HEK293 (cell line): ENCODE data around the gene CYP39A1.
A peak's percentile ranks its signal among the peaks of the same experiment; 100 is the strongest.

Experiments
- CTCF ChIA-PET: fragments of 350-600 bp; formaldehyde crosslinking; extraction: SDS; loops from one replicate; lab custom pipeline; 2021; ENCODE audit warnings: antibody characterized with exemption; lab: Yijun Ruan, JAX
- POLR2A ChIA-PET: fragments of 300-600 bp; formaldehyde crosslinking; extraction: SDS; loops from one replicate; lab custom pipeline; 2020; ENCODE audit warnings: antibody characterized with exemption, inconsistent platforms; lab: Yijun Ruan, JAX
- H3K27ac ChIP-seq: fragments of 200-500 bp; sonication (Bioruptor generic); 2 replicates; pipeline ENCODE4 v1.5.1; 2014; ENCODE audit warnings: low read depth, low read length, control low read depth, inconsistent platforms; ENCODE audit errors: extremely low read depth
- H3K36me3 ChIP-seq, 2 experiments: fragments of 200-500 bp in 1 of 2; sonication (Bioruptor generic) in 1 of 2; 1 replicate in 1 of 2; 2 replicates in 1 of 2; pipeline ENCODE4 v1.5.1; 2014 to 2017; ENCODE audit warnings: inconsistent platforms in 2 of 2, low read length in 2 of 2; ENCODE audit not compliant: control insufficient read depth in 2 of 2, insufficient read depth in 1 of 2
- H3K4me1 ChIP-seq: fragments of 200-500 bp; sonication (Bioruptor generic); 2 replicates; pipeline ENCODE4 v1.5.1; 2014; ENCODE audit warnings: mild to moderate bottlenecking, low read length, inconsistent platforms; ENCODE audit not compliant: control insufficient read depth, insufficient read depth
- H3K4me3 ChIP-seq: 2 replicates; pipeline ENCODE4 v1.5.1; 2011; ENCODE audit warnings: low read depth, mild to moderate bottlenecking, control low read depth, low read length, moderate library complexity
- H3K9me3 ChIP-seq: fragments of 200-500 bp; sonication (Bioruptor generic); 2 replicates; pipeline ENCODE4 v1.5.1; 2014; ENCODE audit warnings: low read depth, low read length, inconsistent platforms; ENCODE audit not compliant: control insufficient read depth, insufficient read depth
- GLI2 ChIP-seq: fragments of 450-650 bp; formaldehyde crosslinking; IDR thresholded peaks from 2 replicates; pipeline ENCODE4; 2017; ENCODE audit warnings: missing biosample characterization, missing genetic modification characterization, low read depth, borderline replicate concordance
- HOXA7 ChIP-seq: sonication (generic); formaldehyde crosslinking; IDR thresholded peaks from 2 replicates; pipeline ENCODE4 v1.8.1; 2022; ENCODE audit warnings: missing genetic modification reagents, borderline replicate concordance
- KLF1 ChIP-seq: fragments of 450-650 bp; formaldehyde crosslinking; IDR thresholded peaks from 2 replicates; pipeline ENCODE4 v1.5.1; 2016; ENCODE audit warnings: missing biosample characterization, missing genetic modification characterization
- KLF16 ChIP-seq: fragments of 450-650 bp; formaldehyde crosslinking; IDR thresholded peaks from 2 replicates; pipeline ENCODE4 v1.5.1; 2017; ENCODE audit warnings: missing biosample characterization, missing genetic modification characterization
- KLF7 ChIP-seq: fragments of 450-650 bp; formaldehyde crosslinking; IDR thresholded peaks from 2 replicates; pipeline ENCODE4 v1.5.1; 2016; ENCODE audit warnings: missing biosample characterization, missing genetic modification characterization, borderline replicate concordance
- SCRT1 ChIP-seq: fragments of 450-650 bp; formaldehyde crosslinking; IDR thresholded peaks from 2 replicates; pipeline ENCODE4 v1.5.1; 2016; ENCODE audit warnings: missing biosample characterization, missing genetic modification characterization, borderline replicate concordance
- SP2 ChIP-seq: fragments of 450-650 bp; formaldehyde crosslinking; IDR thresholded peaks from 2 replicates; pipeline ENCODE4 v1.5.1; 2016; ENCODE audit warnings: missing biosample characterization, missing genetic modification characterization
- TRIM28 ChIP-seq: IDR thresholded peaks from 2 replicates; pipeline ENCODE4 v1.6.1; 2011; ENCODE audit warnings: low read length, control low read depth, borderline replicate concordance
- ZBTB20 ChIP-seq: fragments of 450-650 bp; formaldehyde crosslinking; IDR thresholded peaks from 2 replicates; pipeline ENCODE4 v1.5.1; 2016; ENCODE audit warnings: missing biosample characterization, missing genetic modification characterization
- ZFP69B ChIP-seq: fragments of 450-650 bp; formaldehyde crosslinking; IDR thresholded peaks from 2 replicates; pipeline ENCODE4 v1.5.1; 2016; ENCODE audit warnings: missing biosample characterization, missing genetic modification characterization
- ZNF138 ChIP-seq: fragments of 450-650 bp; formaldehyde crosslinking; IDR thresholded peaks from 2 replicates; pipeline ENCODE4 v1.5.1; 2016; ENCODE audit warnings: missing biosample characterization, missing genetic modification characterization, borderline replicate concordance
- ZNF169 ChIP-seq: fragments of 450-650 bp; formaldehyde crosslinking; IDR thresholded peaks from 2 replicates; pipeline ENCODE4 v1.5.1; 2016; ENCODE audit warnings: missing biosample characterization, missing genetic modification characterization
- ZNF175 ChIP-seq: fragments of 450-650 bp; formaldehyde crosslinking; IDR thresholded peaks from 2 replicates; pipeline ENCODE4 v1.5.1; 2016; ENCODE audit warnings: missing biosample characterization, missing genetic modification characterization
- ZNF274 ChIP-seq, 2 experiments: fragments of 200-500 bp in 1 of 2; fragments of 450-650 bp in 1 of 2; sonication (Bioruptor generic) in 1 of 2; formaldehyde crosslinking in 1 of 2; IDR thresholded peaks; 2 replicates each; pipeline versions ENCODE4 v1.5.1 to v1.6.1; 2014 to 2016; ENCODE audit warnings: borderline replicate concordance in 1 of 2, inconsistent platforms in 1 of 2, low read length in 1 of 2, missing biosample characterization in 1 of 2, missing genetic modification characterization in 1 of 2
- ZNF341 ChIP-seq: fragments of 450-650 bp; formaldehyde crosslinking; IDR thresholded peaks from 2 replicates; pipeline ENCODE4; 2016; ENCODE audit warnings: low read depth, missing biosample characterization, missing genetic modification characterization
- ZNF48 ChIP-seq: fragments of 450-650 bp; formaldehyde crosslinking; IDR thresholded peaks from 2 replicates; pipeline ENCODE4 v1.5.1; 2016; ENCODE audit warnings: missing biosample characterization, missing genetic modification characterization
- ZNF521 ChIP-seq: fragments of 450-650 bp; formaldehyde crosslinking; IDR thresholded peaks from 2 replicates; pipeline ENCODE4 v1.5.1; 2017; ENCODE audit warnings: missing biosample characterization, mild to moderate bottlenecking, missing genetic modification characterization
- ZNF558 ChIP-seq: fragments of 450-650 bp; formaldehyde crosslinking; IDR thresholded peaks from 2 replicates; pipeline ENCODE4 v1.5.1; 2016; ENCODE audit warnings: missing biosample characterization, missing genetic modification characterization
- ZNF585B ChIP-seq: fragments of 450-650 bp; formaldehyde crosslinking; IDR thresholded peaks from 2 replicates; pipeline ENCODE4 v1.5.1; 2016; ENCODE audit warnings: missing biosample characterization, missing genetic modification characterization
- ZNF610 ChIP-seq: fragments of 450-650 bp; formaldehyde crosslinking; IDR thresholded peaks from 2 replicates; pipeline ENCODE4 v1.5.1; 2016; ENCODE audit warnings: missing biosample characterization, missing genetic modification characterization, borderline replicate concordance
- ZNF660 ChIP-seq: fragments of 450-650 bp; IDR thresholded peaks from 2 replicates; pipeline ENCODE4 v1.5.1; 2018; ENCODE audit warnings: missing biosample characterization, mild to moderate bottlenecking, missing genetic modification characterization
- ZNF747 ChIP-seq: fragments of 450-650 bp; formaldehyde crosslinking; IDR thresholded peaks from 2 replicates; pipeline ENCODE4 v1.5.1; 2016; ENCODE audit warnings: missing biosample characterization, missing genetic modification characterization
- ZNF76 ChIP-seq: fragments of 450-650 bp; formaldehyde crosslinking; IDR thresholded peaks from 2 replicates; pipeline ENCODE4; 2016; ENCODE audit warnings: low read depth, missing biosample characterization, missing genetic modification characterization, borderline replicate concordance
- ZNF777 ChIP-seq: fragments of 450-650 bp; formaldehyde crosslinking; IDR thresholded peaks from 2 replicates; pipeline ENCODE4 v1.5.1; 2017; ENCODE audit warnings: missing biosample characterization, missing genetic modification characterization, borderline replicate concordance
- TF ChIP-seq, protein P1 (sequence below): fragments of 450-650 bp; formaldehyde crosslinking; IDR thresholded peaks from 2 replicates; pipeline ENCODE4 v1.5.1; 2016; ENCODE audit warnings: missing biosample characterization, missing genetic modification characterization
- TF ChIP-seq, protein P2 (sequence below): fragments of 450-650 bp; IDR thresholded peaks from 2 replicates; pipeline ENCODE4 v1.5.1; 2018; ENCODE audit warnings: missing biosample characterization, mild to moderate bottlenecking, missing genetic modification characterization
- TF ChIP-seq, protein P3 (sequence below): fragments of 450-650 bp; formaldehyde crosslinking; IDR thresholded peaks from 2 replicates; pipeline ENCODE4 v1.5.1; 2016; ENCODE audit warnings: missing biosample characterization, missing genetic modification characterization
- TF ChIP-seq, protein P4 (sequence below): fragments of 450-650 bp; formaldehyde crosslinking; IDR thresholded peaks from 2 replicates; pipeline ENCODE4 v1.5.1; 2016; ENCODE audit warnings: missing biosample characterization, missing genetic modification characterization, low read depth

CYP39A1 gene

DNA sequence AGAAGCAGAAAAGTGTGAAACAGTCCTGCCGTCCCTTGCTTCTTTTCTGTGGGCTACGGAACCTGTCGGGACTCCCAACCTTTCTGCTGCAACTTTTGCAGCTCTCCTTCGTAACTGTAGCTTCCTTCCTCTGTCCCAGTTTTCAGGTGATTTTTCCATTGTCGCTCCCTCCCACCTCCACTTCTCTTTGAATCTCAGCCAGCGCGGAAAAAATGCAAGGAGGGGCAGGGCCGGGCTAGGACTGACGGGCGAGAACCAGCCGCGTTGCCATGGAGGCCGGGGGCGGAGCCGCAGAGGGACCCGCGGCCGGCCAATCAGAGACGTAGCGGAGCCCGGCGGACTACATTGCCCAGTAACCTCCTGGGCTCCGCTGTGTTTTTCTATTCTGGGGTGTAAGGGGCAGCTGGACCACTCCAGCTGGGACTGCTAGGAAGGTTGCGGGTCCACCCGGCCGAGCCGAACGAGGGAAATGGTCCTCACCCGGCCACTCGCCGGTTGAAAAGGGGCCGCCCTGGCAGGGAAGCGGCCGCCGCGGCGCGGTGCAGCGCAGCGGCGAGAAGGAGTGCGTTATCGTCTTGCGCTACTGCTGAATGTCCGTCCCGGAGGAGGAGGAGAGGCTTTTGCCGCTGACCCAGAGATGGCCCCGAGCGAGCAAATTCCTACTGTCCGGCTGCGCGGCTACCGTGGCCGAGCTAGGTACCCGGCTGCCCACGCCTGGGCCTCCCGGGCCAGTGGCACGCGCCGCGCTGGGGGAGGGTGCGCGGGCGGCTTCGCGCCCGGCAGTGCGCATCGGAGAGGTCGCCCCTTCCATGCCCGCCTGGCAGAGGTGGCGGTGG, at the start of gene CYP39A1, which contains the start of gene SLC25A27 (continued):
- no peak for TF ChIP-seq KLF7 (tag by site-specific recombination)
- TF ChIP-seq KLF1 (tag by site-specific recombination): no peak
- TF ChIP-seq, protein P1, sequence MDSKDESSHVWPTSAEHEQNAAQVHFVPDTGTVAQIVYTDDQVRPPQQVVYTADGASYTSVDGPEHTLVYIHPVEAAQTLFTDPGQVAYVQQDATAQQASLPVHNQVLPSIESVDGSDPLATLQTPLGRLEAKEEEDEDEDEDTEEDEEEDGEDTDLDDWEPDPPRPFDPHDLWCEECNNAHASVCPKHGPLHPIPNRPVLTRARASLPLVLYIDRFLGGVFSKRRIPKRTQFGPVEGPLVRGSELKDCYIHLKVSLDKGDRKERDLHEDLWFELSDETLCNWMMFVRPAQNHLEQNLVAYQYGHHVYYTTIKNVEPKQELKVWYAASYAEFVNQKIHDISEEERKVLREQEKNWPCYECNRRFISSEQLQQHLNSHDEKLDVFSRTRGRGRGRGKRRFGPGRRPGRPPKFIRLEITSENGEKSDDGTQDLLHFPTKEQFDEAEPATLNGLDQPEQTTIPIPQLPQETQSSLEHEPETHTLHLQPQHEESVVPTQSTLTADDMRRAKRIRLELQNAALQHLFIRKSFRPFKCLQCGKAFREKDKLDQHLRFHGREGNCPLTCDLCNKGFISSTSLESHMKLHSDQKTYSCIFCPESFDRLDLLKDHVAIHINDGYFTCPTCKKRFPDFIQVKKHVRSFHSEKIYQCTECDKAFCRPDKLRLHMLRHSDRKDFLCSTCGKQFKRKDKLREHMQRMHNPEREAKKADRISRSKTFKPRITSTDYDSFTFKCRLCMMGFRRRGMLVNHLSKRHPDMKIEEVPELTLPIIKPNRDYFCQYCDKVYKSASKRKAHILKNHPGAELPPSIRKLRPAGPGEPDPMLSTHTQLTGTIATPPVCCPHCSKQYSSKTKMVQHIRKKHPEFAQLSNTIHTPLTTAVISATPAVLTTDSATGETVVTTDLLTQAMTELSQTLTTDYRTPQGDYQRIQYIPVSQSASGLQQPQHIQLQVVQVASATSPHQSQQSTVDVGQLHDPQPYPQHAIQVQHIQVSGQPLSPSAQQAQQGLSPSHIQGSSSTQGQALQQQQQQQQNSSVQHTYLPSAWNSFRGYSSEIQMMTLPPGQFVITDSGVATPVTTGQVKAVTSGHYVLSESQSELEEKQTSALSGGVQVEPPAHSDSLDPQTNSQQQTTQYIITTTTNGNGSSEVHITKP (tag by site-specific recombination): peak; percentile 81
- no peak for TF ChIP-seq ZNF169 (tag by site-specific recombination)
- no peak for TF ChIP-seq ZNF747
- TF ChIP-seq ZNF585B (tag by site-specific recombination): no peak
- TF ChIP-seq, protein P2, sequence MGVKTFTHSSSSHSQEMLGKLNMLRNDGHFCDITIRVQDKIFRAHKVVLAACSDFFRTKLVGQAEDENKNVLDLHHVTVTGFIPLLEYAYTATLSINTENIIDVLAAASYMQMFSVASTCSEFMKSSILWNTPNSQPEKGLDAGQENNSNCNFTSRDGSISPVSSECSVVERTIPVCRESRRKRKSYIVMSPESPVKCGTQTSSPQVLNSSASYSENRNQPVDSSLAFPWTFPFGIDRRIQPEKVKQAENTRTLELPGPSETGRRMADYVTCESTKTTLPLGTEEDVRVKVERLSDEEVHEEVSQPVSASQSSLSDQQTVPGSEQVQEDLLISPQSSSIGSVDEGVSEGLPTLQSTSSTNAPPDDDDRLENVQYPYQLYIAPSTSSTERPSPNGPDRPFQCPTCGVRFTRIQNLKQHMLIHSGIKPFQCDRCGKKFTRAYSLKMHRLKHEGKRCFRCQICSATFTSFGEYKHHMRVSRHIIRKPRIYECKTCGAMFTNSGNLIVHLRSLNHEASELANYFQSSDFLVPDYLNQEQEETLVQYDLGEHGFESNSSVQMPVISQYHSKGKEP (tag by site-specific recombination): peak; percentile 93
- peak; percentile 62; the same call in 1 of the 2 replicates for TF ChIP-seq ZNF660 (tag by site-specific recombination)
- TF ChIP-seq ZNF76 (tag by site-specific recombination): peak; percentile 65; the same call in 1 of the 2 replicates
- no peak for TF ChIP-seq SCRT1
- TF ChIP-seq, protein P3, sequence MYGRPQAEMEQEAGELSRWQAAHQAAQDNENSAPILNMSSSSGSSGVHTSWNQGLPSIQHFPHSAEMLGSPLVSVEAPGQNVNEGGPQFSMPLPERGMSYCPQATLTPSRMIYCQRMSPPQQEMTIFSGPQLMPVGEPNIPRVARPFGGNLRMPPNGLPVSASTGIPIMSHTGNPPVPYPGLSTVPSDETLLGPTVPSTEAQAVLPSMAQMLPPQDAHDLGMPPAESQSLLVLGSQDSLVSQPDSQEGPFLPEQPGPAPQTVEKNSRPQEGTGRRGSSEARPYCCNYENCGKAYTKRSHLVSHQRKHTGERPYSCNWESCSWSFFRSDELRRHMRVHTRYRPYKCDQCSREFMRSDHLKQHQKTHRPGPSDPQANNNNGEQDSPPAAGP (tag by site-specific recombination): peak; percentile 25; the same call in 1 of the 2 replicates
- TF ChIP-seq ZNF175 (tag by site-specific recombination): no peak
- TF ChIP-seq ZNF610: 0 out of 2 replicates have a peak, but pooled peaks have one; percentile 24
- no peak for TF ChIP-seq GLI2 (tag by site-specific recombination)

DNA sequence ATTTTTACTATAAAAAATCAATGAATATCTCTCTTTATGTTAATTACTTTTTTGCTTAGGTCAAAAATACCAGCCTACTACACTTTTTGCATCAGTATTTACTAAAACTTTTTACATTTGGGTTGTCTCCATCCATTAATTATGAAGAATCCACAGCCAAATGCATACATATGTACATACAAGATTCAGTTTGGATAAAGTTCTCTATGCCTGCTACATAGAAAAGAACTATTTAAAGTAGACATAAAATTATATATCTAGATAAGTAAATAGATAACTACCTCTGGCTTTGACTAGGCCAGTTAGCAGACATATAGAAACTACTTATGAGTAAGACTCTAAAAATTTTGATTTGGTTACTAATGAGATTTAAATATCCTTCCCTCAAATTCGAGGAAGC, 47.4 kb upstream of the CYP39A1 start:
- H3K4me3 ChIP-seq: no peak overlapping the region
- POLR2A ChIA-PET: no interaction called here
- no peaks in the 10 kb centered on the region for H3K36me3 ChIP-seq
- CTCF ChIA-PET: interaction anchor here (0.7 to 1.0 kb wide), 2 partner anchors 80 to 479 kb away, joined by 3 read pairs; no protein-coding TSS in a partner anchor
- peaks cover 5% of the 10 kb centered on the region for H3K4me1 ChIP-seq
- H3K27ac ChIP-seq: no peak overlapping the region
- H3K9me3 ChIP-seq: no peaks in the 10 kb centered on the region
- no peak for TF ChIP-seq ZNF341 (tag by site-specific recombination)
- TF ChIP-seq, protein P4, sequence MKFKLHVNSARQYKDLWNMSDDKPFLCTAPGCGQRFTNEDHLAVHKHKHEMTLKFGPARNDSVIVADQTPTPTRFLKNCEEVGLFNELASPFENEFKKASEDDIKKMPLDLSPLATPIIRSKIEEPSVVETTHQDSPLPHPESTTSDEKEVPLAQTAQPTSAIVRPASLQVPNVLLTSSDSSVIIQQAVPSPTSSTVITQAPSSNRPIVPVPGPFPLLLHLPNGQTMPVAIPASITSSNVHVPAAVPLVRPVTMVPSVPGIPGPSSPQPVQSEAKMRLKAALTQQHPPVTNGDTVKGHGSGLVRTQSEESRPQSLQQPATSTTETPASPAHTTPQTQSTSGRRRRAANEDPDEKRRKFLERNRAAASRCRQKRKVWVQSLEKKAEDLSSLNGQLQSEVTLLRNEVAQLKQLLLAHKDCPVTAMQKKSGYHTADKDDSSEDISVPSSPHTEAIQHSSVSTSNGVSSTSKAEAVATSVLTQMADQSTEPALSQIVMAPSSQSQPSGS (tag by site-specific recombination): no peak
- TF ChIP-seq KLF16: no peak
- no peak for TF ChIP-seq ZNF777 (tag by site-specific recombination)
- TF ChIP-seq ZNF521 (tag by site-specific recombination): no peak
- TF ChIP-seq ZBTB20: no peak
- TF ChIP-seq HOXA7 (CRISPR knock-in tag): no peak
- TF ChIP-seq ZNF558 (tag by site-specific recombination): no peak
- TF ChIP-seq TRIM28: no peak
- no peak for TF ChIP-seq ZFP69B (tag by site-specific recombination)
- no peak for TF ChIP-seq SP2 (tag by site-specific recombination)
- TF ChIP-seq ZNF274 (IDR thresholded peaks at IDR 0.05; ENCODE audit: low read length): no peak
- no peak for TF ChIP-seq ZNF274 (tag by site-specific recombination; IDR thresholded peaks at IDR 0.05; ENCODE audit: borderline replicate concordance)
- no peak for TF ChIP-seq ZNF48 (tag by site-specific recombination)
- no peak for TF ChIP-seq ZNF138
